ENCODE data around the gene TUBB.
"Not testable (repeated sequence)": the region's sequence is repeated elsewhere in the genome, so short reads cannot be mapped to it uniquely, and the experiment has no call there.

DNA sequence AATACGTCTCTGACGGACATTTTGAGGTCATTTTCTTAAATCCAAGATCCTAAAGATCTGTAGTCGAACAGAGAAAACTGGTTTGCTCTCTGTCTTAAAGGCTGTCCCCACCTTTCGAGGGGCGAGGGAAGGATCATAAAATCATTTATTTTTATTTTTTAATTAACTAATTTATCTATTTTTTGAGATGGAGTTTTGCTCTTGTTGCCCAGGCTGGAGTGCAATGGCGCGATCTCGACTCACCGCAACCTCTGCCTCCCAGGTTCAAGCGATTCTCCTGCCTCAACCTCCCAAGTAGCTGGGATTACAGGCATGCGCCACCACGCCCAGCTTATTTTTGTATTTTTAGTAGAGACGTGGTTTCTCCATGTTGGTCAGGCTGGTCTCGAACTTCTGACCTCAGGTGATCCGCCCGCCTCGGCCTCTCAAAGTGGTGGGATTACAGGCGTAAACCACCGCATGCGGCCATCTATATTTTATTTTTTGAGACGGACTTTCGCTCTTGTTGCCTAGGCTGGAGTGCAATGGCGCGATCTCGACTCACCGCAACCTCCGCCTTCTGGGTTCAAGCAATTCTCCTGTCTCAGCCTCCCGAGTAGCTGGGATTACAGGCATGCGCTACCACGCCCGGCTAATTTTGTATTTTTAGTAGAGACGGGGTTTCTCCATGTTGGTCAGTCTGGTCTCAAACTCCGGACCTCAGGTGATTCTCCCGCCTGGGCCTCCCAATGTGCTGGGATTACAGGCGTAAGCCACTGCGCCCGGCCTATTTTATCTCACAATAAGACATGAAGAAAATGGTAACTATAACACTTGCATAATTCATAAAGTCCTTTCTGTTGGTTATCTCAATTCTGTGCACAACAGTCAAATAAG is 2.1 kb upstream of the TUBB start:
- not testable (repeated sequence) for TF ChIP-seq CTCF (IDR thresholded peaks at IDR 0.05; ENCODE audit: extremely low read depth in 1 of 2, insufficient read depth in 1 of 2, low read depth in 1 of 2, low read length in 2 of 2); EZH2 (IDR thresholded peaks at IDR 0.05; ENCODE audit: borderline replicate concordance, low read depth, low read length, severe bottlenecking); POLR2AphosphoS5 (IDR thresholded peaks at IDR 0.05; ENCODE audit: insufficient read depth, low read depth, low read length); POLR2A (IDR thresholded peaks at IDR 0.05; ENCODE audit: low read depth, low read length)
